GM10266 (cell line): Measurements from ENCODE around the gene ARHGAP35.
A peak's percentile ranks its signal among the peaks of the same experiment; 100 is the strongest.
"Not testable (repeated sequence)": the region's sequence is repeated elsewhere in the genome, so short reads cannot be mapped to it uniquely, and the experiment has no call there.

Experiments used
- DNase-seq: peaks from one replicate; pipeline ENCODE4 v3.0.0; 2012; ENCODE audit errors: extremely low spot score
- TF ChIP-seq, protein P1 (sequence below): IDR thresholded peaks from 2 replicates; pipeline ENCODE4 v1.5.1; 2012; ENCODE audit warnings: mild to moderate bottlenecking, low read depth; ENCODE audit not compliant: control insufficient read depth, insufficient read depth; ENCODE audit errors: missing control alignments

The ARHGAP35 gene

DNA sequence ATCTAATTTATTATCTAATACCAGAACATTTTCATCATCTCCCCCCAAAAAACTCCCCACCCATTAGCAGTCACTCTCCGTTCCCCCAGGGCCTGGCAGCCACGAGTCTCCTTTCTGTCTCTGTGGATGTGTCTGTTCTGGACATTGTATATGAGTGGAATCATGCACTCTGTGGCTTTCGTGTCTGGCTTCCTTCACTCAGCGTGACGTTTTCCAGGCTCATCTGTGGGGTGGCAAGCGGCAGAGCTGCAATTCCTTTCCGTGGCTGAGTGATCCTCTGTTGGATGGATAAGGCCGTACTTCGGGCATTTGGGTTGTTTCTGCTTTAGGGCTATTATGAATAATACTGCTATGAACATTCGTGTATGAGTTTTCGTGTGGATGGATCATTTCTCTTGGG, 13.3 kb upstream of the ARHGAP35 start:
- TF ChIP-seq, protein P1, sequence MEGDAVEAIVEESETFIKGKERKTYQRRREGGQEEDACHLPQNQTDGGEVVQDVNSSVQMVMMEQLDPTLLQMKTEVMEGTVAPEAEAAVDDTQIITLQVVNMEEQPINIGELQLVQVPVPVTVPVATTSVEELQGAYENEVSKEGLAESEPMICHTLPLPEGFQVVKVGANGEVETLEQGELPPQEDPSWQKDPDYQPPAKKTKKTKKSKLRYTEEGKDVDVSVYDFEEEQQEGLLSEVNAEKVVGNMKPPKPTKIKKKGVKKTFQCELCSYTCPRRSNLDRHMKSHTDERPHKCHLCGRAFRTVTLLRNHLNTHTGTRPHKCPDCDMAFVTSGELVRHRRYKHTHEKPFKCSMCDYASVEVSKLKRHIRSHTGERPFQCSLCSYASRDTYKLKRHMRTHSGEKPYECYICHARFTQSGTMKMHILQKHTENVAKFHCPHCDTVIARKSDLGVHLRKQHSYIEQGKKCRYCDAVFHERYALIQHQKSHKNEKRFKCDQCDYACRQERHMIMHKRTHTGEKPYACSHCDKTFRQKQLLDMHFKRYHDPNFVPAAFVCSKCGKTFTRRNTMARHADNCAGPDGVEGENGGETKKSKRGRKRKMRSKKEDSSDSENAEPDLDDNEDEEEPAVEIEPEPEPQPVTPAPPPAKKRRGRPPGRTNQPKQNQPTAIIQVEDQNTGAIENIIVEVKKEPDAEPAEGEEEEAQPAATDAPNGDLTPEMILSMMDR: no peak

GRCh38 chr19:46848389-46848788, 12.4 kb upstream of the ARHGAP35 start:
- DNase-seq: no peak

More for the DNA sequence above, 13.3 kb upstream of the ARHGAP35 start:
- no peak for DNase-seq

GRCh38 chr19:46849610-46850009, 11.2 kb upstream of the ARHGAP35 start:
- TF ChIP-seq, protein P1: no peak
- no peak for DNase-seq

More at GRCh38 chr19:46848389-46848788, 12.4 kb upstream of the ARHGAP35 start:
- TF ChIP-seq, protein P1: no peak

DNA sequence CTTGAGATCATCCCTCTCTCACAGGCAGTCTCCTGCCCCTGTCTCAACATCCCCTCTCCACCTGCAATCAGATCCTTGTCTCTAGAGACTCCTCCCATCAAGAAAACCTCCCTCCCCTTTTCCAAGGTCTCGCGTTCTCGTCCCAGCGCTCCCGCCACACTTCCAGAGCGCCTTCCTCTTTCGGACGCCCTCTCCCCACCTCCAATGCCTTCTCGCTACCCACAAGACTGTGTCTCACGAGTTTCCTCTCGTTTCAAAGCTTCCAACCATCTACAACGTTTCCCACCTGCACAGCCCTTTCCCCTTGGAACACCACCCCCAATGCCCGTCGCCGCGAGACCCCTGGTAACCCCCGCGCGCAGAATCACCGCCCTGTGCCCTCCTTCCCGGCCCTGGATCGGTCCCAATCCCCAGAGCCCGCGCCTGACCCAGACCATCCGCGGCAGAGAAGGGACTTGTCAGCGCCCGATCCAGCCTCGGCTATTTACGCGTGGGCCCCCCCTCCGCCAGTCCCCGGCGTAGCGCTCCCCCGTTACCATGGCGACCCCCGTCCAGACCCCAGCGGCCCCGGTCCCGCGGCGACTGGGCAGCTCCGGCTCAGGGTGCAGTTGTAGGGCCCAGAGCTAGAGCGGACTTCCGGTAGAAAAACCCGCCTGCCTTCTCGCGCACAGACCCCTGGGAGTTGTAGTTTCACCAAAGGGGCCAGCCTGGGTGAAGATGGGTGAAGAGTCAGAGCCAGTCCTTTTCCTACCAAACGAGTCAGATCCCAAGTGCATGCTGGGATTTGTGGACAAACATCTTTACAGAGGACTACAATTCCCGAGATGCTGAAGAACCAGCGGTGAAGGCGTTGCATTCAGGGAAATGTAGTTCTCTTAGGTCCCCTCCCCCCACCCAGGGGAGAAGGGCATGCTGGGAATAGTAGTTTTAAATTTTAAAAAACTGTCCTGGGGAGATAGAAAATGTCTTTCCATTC, 10.3 kb upstream of the ARHGAP35 start, which contains the start of gene AP2S1:
AP2S1 (minus strand) TSS at position 619 of the 976 bp plus-strand sequence; CDS start at position 539, 80 bp downstream.
- TF ChIP-seq, protein P1: no peak
- peak; percentile 94 for DNase-seq

GRCh38 chr19:46852830-46853229, 8.0 kb upstream of the ARHGAP35 start:
- TF ChIP-seq, protein P1: no peak
- DNase-seq: no peak

GRCh38 chr19:46854698-46855097, 6.1 kb upstream of the ARHGAP35 start:
- not testable (repeated sequence) for DNase-seq

DNA sequence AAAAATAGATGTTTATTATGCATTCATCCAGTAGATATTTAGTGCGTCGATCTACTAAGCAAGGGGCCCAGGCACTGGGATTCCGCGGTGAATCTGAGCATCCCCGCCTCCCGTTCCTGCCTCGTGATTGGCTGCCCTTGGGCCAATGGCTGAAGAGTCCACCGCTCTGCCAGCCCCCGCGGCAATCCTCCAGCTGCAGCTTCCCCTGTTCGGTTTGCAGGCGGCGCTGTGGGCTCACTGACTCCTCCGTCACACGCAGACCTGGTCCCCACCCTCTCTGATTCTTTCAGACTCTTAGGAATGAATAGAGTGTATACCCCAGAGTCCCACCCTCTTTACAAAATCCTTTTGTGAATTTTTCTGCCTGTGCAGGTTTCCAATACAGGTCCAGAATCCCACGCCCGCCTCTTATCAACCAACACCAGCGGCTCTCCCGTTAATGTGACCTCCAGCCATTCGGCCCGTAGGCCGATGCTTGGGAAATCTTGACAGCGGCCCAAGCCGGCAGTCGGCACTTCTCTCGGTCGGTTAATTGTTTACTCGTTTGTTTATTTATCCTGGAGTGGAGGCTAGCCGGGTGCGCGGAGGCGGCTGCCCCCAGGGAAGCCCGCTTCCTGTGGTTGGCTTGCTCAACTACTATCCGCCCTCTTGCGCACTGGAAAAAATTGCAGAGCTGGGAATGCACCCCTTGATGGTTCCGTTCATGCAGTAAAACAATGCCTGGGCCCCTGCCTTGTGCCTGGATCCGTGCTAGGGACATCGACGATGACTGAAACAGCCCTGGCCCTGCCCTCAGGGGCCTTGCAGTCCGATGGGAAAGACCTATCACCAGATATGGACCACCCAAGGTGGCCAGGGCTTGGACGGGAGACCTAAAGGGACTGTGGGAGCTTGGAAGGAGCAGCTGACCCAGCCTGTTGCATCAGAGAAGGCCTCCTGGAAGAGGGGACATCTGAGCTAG, 4.5 kb upstream of the ARHGAP35 start:
- TF ChIP-seq, protein P1: peak; percentile 94
- DNase-seq: peak; percentile 93
